Activated T-cell treated with anti-CD3 and anti-CD28 coated beads, Interleukin-2, amount 50 U/mL, for 1 hour (primary cell): ENCODE data around the gene APP.
"Not testable (repeated sequence)": the region's sequence is repeated elsewhere in the genome, so short reads cannot be mapped to it uniquely, and the experiment has no call there.

Experiments used
- DNase-seq: peaks from one replicate; pipeline ENCODE4 v3.0.0-alpha.2; 2020

Gene APP

DNA sequence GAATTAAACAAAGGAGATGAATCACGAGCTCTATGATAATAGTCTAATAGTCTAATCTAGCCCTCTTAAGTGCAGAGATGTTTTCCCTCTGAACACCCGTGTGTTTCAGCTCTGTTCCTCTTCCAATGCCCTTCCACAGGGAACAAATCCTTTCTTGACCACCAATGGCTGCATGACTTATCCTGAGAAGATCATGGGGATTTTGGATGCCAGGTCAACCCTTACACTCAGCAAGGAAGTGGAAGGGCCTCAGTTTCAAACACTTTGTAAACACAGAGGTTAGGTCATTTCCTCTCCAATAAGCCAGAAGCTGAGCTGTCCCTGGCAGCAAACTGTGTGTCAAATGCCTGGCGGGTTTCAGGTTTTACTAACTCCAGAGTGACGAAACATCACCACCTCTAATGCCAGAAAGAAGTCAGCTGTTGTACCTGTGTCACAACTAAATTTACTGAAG, 235.8 kb downstream of the APP start:
- no peak for DNase-seq

DNA sequence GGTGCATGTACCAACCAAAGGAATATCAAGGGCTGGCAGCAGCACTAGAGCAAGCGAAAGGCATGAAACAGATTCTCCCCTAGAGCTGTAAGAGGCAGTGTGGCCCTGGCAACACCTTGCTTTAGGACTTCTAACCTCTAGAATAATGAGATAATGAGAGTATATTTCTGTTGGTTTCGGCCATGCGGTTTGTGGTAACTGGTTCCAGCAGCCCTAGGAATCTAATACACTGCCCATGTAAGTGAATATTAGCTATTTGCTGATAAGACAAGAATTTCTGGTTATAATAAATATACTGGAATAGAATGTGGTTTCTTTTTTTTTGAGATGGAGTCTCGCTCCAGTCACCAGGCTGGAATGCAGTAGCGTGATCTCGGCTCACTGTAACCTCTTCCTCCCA, 236.4 kb downstream of the APP start:
- no peak for DNase-seq

DNA sequence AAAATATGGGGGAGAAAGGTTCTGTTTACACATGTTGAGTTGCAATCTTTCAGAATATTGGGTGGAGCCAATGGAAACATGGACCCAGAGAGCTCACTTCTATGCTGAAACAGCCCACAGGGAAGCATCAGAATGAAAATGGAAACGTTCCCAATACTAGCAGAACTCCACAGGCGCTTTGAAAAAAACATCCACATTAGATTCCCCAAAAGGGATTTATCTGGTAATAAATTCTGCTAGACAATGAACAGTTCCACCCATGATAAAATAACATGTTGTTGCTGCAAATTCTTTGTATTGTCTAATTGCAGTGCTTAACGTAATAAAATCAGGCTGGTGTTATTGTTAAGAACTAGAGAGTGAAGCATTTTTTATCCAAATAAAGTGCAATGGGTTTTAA, 238.8 kb downstream of the APP start:
- no peak for DNase-seq

DNA sequence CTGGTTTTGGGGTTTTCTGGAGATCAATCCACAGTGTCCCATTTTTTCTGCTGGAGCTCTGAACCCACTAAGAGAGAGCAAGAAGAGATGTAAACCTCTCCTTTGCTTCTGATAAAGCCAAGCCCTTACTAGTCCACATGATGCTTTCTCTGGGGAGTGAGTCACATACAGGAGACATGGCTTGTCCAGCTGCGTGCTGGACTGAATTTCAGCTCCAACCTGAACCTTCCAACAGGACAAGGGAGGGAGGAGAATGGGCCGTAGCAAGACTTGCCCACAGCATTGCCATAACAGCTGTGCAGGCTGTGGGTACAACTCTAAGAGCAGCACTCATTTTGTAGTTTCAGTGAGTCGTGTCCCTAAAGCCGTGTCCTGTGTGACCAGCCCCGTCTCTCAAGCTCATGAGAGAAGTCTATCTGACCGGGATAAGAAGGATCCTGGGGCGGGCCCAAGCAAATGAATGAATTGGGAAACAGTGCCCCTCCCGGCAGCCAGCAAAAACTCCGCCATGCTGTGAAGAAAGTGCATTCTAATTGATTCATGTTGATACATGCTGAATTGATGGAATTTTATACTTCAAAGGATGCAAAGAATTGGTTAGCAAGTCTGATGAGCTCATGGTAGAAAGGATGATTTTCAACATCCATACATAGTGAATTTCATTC, 240.6 kb downstream of the APP start:
- no peak for DNase-seq

DNA sequence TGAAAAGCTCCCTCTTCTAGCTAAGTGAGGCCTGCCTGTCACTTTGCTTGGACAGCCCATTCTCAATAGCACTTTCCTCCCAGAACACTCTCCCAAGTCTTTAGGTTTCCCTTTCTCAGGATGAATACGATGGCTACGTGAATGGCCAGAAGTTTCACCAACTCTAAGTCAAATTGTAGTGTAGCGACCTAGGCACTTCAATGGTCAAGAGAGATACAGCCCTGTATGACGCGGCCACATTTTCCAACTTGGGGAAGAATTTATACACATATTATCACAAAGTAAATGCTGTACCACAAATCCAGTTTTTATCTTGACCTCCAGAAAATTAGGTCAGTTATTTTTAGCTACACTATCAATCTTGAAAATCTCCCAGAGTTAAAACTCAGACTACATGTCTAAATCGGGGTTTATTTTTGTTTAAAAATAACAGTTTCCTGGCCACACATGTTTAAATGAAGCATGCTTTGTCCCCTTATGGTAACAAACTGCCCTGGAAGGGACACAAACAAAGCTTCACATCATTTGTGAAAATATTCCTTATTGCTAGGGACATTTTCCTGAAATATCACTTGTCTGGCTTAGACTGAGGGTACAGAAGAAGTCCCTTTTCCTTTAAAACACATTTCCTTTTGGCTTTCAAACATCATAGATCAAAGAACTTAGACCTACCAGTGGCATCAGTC, 243.2 kb downstream of the APP start:
- DNase-seq, result no peak

DNA sequence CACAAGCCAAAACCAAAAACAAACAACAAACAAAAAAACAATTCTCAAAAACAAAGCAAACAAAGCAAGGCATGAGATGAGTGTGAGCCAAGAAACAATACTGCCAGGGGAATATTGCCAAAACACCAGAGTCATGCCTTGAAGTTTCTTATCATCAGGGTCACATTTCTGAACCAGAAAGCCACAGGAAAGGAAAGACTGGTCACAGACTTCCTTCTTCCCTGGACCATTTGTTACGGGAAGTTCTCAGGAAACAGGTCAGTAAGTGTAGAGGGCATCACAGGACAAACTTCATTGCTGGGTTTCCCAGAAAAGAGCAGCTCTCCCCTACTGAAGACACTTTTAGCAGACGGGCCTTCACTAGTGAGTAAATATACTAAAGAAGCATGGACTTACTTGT, 244.6 kb downstream of the APP start:
- DNase-seq, result no peak

DNA sequence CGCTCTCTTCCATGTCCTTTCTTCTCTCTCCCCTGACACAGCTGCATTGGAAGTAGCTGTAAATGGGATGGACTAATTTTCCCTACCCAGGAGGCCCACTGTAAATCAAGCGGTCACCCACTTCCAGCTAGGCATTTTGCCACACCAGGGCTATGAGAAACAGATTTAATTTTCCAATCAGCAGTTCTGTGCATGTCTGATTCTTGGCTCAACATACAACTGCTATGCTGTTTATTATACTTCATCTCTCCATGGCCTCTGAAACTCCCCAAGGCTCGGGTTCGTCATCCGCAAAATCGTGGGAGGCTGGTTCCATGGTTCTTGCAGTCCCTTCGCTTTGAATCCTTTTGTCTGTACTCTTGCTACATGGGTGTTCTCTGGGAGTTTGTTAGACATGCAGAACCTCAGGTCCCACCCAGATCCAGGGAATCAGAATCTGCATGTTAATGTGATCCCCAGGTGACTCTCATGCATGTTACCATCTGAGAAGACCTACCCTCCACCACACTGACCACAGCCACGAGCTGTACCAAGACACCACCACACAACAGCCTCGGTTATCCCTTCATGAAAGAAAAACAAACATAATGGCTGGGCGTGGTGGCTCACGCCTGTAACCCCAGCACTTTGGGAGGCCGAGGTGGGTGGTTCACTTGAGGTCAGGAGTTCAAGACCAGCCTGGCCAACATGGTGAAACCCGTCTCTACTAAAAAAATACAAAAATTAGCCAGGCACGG, 245.3 kb downstream of the APP start:
- no peak for DNase-seq

DNA sequence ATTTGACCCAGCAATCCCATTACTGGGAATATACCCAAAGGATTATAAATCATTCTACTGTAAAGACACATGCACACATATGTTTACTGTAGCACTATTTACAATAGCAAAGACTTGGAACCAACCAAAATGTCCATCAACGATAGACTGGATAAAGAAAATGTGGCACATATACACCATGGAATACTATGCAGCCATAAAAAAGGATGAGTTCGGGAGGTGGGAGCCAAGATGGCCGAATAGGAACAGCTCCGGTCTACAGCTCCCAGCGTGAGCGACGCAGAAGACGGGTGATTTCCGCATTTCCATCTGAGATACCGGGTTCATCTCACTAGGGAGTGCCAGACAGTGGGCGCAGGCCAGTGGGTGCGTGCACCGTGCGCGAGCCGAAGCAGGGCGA, 252.4 kb downstream of the APP start:
- not testable (repeated sequence) for DNase-seq

DNA sequence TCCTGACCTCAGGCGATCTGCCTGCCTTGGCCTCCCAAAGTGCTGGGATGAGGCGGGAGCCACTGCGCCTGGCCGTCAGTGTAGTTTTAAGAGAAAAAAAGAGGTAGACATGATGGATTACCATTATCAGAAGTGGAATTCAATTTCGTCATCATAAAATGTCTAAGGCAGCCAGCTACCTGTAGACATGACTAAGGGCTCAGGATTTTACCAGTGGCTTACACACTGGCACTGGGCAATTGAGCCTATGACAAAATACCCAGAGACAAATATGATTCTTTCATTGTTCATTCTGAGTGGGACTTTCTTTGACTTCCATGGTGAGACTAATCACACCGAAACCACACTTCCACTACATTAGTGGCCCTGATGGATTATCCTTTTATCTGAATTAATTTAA, 254.3 kb downstream of the APP start:
- DNase-seq, result no peak

DNA sequence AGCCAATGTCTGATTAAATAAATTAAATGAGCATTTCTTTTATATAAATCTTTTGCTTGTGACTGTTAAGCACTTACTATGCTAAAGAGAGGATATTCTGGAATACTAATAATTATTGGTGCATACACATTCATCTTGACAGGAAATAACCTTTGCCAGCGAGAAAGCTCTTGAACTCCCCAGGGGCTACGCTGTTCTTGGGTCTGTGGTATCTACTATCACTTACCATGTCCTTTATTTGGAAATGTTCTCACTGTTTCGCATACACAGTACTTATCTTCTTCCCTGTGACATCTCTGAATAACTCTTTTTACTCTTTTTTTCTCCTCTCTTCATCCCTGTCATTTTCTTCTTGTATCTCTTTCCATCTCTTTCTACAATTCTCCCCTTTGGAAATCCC, 257.1 kb downstream of the APP start:
- no peak for DNase-seq

DNA sequence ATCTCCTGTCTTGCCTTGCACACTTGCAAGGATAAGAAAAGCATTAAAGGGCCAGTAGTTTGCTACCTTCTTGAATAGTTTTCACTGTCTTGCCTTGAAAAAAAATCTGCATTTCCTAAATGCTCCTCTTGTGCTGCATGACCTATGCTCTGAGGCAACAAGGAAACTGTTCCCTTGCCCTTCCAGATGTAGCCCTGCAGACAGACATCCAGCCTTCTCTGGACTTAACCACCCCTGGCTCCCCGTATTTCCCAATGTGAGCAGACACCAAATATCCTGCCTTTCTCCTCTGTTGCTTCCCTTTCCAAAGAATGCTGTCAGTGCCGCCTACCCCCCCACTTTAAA, 258.2 kb downstream of the APP start:
- DNase-seq, result no peak

DNA sequence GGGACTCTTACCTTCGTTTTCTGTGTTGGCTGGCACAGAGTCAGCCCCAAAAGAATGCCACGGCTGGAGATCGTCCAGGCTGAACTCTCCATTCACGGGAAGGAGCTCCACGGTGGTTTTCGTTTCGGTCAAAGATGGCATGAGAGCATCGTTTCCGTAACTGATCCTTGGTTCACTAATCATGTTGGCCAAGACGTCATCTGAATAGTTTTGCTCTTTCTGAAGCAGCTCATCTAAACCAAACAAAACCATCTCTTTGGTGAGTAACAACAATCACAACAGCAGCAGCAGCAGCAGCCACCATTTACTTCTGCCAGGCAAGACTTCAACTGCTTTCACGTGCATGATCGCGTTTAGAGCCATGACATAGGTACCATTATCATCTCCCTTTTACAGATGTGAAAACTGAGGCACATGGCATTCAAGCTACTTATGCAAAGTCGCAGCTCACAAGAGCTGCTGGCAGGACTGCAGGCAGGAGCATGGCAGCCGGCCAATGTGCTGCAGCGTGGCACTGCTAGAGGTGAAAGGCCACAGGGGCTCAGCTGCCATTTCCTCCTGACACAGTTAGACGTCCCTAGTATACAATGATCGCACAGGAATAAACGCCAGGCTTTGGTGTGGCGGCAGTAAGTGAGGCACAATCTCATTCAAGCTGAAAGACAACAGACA, 258.7 kb downstream of the APP start:
- DNase-seq, result no peak

DNA sequence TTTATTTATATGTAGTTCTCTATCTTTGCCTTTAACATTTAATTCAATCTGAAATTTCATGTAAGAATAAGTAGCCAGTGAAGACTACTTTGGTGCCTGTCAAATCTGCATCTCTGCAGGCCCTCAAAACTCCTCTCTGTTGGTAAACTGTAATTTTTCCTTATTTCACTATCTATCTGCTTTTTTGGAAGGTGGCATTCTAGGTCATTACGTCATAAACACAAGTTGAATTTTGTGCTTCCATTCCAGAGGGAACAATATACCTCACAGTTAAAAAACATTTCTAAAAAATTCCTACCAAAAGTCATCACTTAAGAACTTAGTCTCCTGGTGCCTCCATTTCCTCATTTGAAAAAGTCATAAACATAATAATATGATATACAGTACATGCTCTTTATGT, 259.8 kb downstream of the APP start:
- DNase-seq, result no peak

DNA sequence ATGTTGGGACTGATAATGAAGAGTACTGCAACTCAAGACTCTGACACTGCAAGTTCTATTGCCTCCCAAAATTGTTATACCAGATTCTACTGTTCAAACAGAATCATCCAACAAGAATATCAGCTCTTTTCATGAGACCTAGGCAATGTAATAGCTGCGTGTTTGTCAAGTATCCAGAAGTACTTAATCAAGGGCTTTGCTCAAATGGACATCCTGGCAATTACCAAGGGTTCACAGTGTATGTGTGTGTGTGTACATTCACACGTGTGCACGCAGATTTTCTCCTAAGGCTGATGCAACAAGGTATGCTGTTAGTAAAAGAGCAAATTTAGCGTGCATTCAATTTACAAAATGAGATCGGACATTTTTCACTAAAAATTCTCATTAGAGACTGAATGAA, 261.2 kb downstream of the APP start:
- DNase-seq, result no peak

DNA sequence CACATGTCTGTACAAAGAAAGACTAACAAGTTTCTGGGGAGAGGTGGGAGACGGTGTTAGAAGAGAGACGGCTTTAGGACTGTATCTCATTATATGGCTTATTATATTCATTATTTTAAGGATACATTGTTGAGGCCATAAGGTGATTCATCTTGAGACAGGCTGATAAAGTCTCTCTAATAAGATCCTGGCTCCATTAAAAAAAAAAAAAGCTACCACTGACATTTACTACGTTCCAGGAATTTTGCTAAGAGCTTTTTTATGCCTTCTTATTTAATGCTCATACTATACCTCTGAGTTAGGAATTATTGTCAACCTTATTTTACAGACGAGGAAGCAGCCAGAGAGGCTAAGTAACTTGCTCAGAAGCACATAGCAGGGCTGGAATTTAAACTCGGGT, 262.1 kb downstream of the APP start:
- no peak for DNase-seq

DNA sequence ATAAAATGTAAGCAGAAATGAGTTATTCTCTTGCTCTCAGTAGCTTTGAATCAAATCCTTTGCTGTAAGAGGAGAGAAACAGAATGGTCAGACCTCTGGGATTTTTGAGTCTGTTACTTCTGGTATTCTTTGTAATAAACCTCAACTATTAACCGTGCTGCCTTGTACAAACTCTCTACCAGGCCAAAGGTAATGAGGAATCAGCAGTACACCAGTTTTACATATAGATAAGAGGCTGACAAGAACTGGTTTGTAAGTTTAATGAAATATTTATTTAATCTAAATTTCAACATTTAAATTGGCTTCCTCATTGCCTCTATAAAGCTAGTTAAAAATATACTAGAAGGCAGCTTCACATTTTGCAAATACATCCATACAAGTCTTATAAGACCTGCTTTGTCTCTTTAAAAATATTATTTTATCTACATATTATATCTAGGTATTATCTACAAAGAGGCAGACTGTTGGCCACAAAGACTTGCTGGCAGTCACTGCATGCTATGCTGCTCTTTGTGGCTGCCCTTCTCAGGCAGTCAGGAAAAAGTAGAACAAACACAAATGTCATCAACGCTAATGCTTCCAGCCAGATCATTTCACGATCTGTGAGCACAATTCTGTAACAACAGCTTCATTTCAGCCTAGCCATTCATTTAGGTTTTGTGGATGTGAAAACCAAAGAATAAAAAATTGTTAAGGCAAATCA, 262.8 kb downstream of the APP start:
- DNase-seq, result no peak

DNA sequence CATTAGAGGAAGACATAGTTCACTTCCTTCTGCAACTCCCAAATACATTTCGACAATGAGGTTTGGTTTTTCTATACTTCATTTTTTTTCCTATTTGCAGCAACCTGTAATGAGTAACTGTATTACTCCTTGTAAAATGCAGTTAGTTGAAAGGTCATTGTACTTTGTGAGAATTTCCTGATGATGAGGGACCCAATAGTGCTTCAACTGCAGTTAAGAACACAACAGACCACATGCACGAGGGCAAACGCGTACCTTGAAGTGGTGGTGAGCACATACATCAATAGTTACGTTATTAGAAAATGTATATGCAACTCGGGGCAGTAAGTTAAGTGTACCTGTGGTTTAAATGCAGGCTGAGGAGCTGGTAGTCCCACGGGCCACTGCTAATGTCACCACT, 264.0 kb downstream of the APP start:
- no peak for DNase-seq

DNA sequence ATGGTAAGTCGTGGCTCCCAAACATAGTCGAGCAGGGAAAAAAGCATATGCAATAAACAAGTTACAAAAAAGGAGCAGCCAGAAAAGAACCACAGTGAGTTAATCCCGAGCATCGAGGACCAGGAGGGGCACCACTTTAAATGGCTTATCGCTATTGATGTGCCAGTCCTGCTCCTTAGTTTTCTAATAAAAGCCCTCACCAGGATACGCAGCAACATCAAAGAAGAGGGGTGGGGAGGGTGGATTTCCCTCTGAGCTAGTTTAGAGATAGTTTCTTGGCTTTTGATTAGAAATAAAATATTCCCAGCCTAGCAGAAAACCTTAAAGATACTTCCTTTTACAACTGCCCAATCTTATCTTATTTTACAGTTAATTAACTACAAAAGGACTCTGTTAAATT, 265.4 kb downstream of the APP start:
- DNase-seq, result no peak

DNA sequence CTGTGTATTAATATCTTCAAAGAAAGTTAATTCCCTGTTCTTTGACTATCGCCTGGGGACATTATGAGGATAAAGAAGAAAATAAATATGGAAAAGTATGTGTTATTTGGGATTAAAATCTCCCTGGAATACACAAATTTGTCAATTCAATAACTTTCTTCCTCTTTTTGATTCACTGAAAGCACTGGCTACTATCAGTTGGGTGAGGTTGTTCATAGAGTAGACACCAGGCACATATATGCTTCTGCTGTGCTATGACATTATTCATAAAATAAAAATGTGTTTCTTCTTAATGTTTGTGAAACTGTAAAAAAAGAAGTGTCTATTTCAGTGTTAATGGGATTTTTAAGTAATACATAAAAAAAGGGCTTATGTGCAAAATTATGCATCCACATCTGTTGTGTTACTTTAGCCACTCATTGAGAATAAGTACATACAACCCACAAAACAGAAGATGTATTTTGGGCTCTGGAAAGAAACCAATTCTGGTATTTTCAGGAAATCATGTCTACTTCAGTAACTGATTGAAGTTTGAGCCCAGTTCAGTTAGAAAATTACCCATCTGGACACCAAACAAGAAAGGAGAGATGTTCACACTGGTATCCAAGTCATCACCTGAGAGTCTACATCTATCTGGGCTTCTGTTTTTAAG, 266.4 kb downstream of the APP start:
- DNase-seq, result no peak

DNA sequence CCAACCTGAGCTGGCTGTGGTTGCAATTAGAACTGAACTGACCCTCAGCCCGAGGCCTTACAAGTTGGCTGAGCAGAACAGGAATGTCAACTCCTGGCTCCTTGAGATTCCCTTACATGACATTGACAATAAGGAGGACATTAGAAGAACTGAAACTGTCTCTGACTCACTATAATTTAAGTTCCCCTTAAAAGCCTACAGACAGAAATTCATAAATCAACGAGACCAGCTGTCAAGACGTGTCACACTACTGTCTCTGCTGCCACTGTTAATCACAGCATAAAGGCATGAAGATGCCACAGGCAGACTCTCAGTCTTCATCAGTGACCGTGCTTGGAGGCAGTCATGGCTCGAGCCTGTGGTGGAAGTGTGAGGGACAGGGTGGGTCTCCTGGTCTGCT, 267.0 kb downstream of the APP start:
- no peak for DNase-seq

DNA sequence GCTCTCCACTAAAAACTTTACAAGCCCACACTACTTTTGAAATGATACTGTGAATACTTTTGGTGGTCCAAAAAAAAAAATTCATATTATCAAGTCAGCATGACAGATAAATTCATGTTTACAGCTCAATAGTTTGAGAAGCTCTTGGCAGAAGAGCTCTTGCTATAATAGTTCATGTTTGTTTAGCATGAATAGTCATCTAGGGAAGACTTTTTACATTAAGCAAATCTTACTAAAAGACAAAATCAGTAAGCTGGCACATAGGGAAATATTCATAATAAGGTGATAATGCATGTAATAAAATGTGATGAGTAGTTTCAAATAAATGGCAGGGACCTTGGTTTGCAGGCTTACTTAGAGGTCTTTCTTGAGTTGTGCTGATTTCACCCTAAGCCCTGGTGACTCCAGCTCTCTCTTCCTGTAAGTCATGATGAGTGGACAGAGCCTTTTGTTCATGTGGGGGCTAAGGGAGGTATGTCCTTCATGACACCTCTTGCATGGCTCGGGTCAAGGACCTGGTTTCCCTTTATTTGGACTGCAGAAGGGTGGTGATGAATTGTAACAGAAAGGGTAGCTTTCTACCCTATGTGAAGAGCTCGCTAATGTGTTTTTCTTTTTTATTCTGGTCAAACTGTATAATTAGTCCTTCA, 269.1 kb downstream of the APP start:
- no peak for DNase-seq

DNA sequence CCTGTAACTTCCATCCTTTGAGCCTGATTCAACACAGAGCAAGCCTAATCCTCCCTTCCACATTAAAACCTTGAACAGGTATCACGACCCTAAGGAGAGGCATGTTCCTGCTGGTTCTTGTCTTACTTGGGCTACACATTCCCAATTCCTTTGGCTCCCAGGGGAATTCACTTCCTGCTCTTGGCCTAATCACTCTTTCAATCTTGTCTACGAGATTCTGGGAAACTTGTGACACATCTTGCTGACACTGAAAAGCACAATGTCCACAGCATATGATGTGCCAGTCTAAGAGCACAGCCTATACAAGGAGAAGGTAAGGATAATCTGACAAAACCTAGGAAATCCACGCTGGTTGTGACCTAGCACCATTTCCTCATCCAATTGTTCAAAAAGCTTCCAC, 271.9 kb downstream of the APP start:
- DNase-seq, result no peak
